Astrocyte (in vitro differentiated cells and primary cell): ENCODE data around the gene SGSM2. TPM values are rescaled to one million over a fixed set of nuclear protein-coding genes. Genes with fewer than 3 reads are reported as not detected.

ENCODE experiments used
- DNase-seq: peaks from one replicate; pipeline ENCODE4 v3.0.0-alpha.2; 2010; ENCODE audit warnings: low read depth
- FAIRE-seq: peaks from 2 replicates; lab custom pipeline; 2011; peaks lifted over from hg19 to GRCh38; lab: Jason Lieb, UNC
- H2AFZ ChIP-seq: 2 replicates; pipeline ENCODE4 v1.6.0; 2012; ENCODE audit warnings: low read depth, low read length, inconsistent platforms
- H3K27ac ChIP-seq: 2 replicates; pipeline ENCODE4 v1.5.1; 2011; ENCODE audit warnings: low read depth, low read length, inconsistent platforms
- H3K27me3 ChIP-seq: 2 replicates; pipeline ENCODE4 v1.6.0; 2011; ENCODE audit warnings: low read length, inconsistent platforms; ENCODE audit not compliant: insufficient read depth
- H3K36me3 ChIP-seq: 2 replicates; pipeline ENCODE4 v1.5.1; 2011; ENCODE audit warnings: low read length, inconsistent platforms; ENCODE audit not compliant: insufficient read depth
- H3K4me1 ChIP-seq: 2 replicates; pipeline ENCODE4 v1.5.1; 2011; ENCODE audit warnings: low read length, inconsistent platforms; ENCODE audit not compliant: insufficient read depth
- H3K4me2 ChIP-seq: 2 replicates; pipeline ENCODE4 v1.6.0; 2012; ENCODE audit warnings: low read length, inconsistent platforms
- H3K4me3 ChIP-seq: 2 replicates; pipeline ENCODE4 v1.5.1; 2011; ENCODE audit warnings: low read depth, mild to moderate bottlenecking, low read length, inconsistent platforms; ENCODE audit not compliant: insufficient read depth
- H3K79me2 ChIP-seq: 2 replicates; pipeline ENCODE4 v1.6.0; 2012; ENCODE audit warnings: mild to moderate bottlenecking, low read length, inconsistent platforms; ENCODE audit not compliant: insufficient read depth
- H3K9ac ChIP-seq: 2 replicates; pipeline ENCODE4 v1.6.0; 2012; ENCODE audit warnings: mild to moderate bottlenecking, low read length, inconsistent platforms
- H3K9me3 ChIP-seq: 2 replicates; pipeline ENCODE4 v1.5.1; 2012; ENCODE audit warnings: low read depth, mild to moderate bottlenecking, low read length, inconsistent platforms; ENCODE audit not compliant: insufficient read depth
- H4K20me1 ChIP-seq: 2 replicates; pipeline ENCODE4 v1.6.0; 2012; ENCODE audit warnings: low read length, inconsistent platforms; ENCODE audit not compliant: insufficient read depth
- H3K27ac Mint-ChIP-seq: one replicate; pipeline ENCODE4 v1.8.0; 2021; ENCODE audit warnings: mild to moderate bottlenecking, mixed read lengths; ENCODE audit not compliant: unreplicated experiment
- H3K27me3 Mint-ChIP-seq: one replicate; pipeline ENCODE4 v1.8.0; 2021; ENCODE audit warnings: low read depth, mixed read lengths; ENCODE audit not compliant: unreplicated experiment
- H3K36me3 Mint-ChIP-seq: one replicate; pipeline ENCODE4 v1.8.0; 2021; ENCODE audit warnings: low read depth, mixed read lengths; ENCODE audit not compliant: unreplicated experiment
- H3K4me1 Mint-ChIP-seq: one replicate; pipeline ENCODE4 v1.8.0; 2021; ENCODE audit warnings: low read depth, mixed read lengths; ENCODE audit not compliant: unreplicated experiment
- H3K4me3 Mint-ChIP-seq: one replicate; pipeline ENCODE4 v1.8.0; 2021; ENCODE audit warnings: mild to moderate bottlenecking, moderate library complexity, mixed read lengths; ENCODE audit not compliant: unreplicated experiment
- H3K9me3 Mint-ChIP-seq: one replicate; pipeline ENCODE4 v1.8.0; 2021; ENCODE audit warnings: mild to moderate bottlenecking, mixed read lengths; ENCODE audit not compliant: unreplicated experiment
- EZH2 ChIP-seq: IDR thresholded peaks from 2 replicates; pipeline ENCODE4 v1.6.1; 2012; ENCODE audit warnings: mild to moderate bottlenecking, low read length, inconsistent platforms; ENCODE audit not compliant: insufficient read depth
- total RNA-seq: library from RNA; stranded (reverse); gene quantifications from 2 replicates; pipeline ENCODE4 v1.2.1, GENCODE V29; 2021
- TF ChIP-seq, protein P1 (sequence below): IDR thresholded peaks from 2 replicates; pipeline ENCODE4 v1.5.1; 2011; ENCODE audit warnings: low read depth, mild to moderate bottlenecking, inconsistent platforms, low read length, moderate library complexity; ENCODE audit not compliant: insufficient read depth

SGSM2 gene
- total RNA-seq, 1 donor from 2014 or later, result 62.1 TPM

DNA sequence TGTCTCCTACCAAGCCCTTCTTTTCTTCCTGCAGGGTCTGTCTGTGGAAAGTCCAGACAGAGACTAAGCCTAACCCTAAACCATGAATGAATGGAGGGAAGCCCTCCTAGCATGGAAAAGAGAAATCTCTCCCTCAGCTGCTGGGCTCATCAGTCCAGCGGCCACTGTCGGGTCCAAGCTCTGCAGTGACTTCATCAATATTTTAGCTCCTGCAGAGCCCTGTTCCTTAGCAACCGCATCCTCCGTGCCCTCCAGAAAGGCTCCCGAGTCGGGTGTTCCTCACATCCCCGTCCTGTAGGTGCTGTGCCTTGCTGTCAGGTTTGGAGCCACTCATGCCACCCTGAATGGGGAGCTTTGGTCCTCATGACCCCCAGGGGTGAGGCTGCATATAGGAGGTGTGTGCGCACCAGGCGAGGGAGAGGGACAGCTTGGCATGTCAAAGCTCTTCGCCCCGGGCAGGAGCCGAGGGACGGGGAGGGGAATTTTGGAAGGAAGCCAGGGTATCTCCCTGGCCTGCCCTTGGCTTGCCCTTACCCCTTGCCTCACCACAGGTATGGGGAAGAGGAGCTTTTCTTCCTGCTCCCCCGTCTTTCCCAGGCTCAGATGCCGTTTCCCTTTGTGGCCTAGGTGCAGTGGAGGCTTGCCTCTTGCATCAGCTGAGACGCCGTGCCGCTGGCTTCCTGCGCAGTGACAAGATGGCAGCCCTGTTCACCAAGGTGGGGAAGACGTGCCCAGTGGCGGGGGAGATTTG, 23.9 kb downstream of the SGSM2 start:
- H3K27ac Mint-ChIP-seq, result no peak overlapping the region
- H3K4me3 ChIP-seq, result no peak overlapping the region
- no peak overlapping the region for H3K4me3 Mint-ChIP-seq
- H3K9me3 Mint-ChIP-seq, result no peaks in the 10 kb centered on the region
- H3K9me3 ChIP-seq, result no peaks in the 10 kb centered on the region
- H2AFZ ChIP-seq, result no peak overlapping the region
- DNase-seq (no peak), FAIRE-seq (no peak)
- no peaks in the 10 kb centered on the region for H3K27me3 Mint-ChIP-seq
- no peaks in the 10 kb centered on the region for H3K27me3 ChIP-seq
- TF ChIP-seq EZH2, result no peak
- TF ChIP-seq, protein P1, sequence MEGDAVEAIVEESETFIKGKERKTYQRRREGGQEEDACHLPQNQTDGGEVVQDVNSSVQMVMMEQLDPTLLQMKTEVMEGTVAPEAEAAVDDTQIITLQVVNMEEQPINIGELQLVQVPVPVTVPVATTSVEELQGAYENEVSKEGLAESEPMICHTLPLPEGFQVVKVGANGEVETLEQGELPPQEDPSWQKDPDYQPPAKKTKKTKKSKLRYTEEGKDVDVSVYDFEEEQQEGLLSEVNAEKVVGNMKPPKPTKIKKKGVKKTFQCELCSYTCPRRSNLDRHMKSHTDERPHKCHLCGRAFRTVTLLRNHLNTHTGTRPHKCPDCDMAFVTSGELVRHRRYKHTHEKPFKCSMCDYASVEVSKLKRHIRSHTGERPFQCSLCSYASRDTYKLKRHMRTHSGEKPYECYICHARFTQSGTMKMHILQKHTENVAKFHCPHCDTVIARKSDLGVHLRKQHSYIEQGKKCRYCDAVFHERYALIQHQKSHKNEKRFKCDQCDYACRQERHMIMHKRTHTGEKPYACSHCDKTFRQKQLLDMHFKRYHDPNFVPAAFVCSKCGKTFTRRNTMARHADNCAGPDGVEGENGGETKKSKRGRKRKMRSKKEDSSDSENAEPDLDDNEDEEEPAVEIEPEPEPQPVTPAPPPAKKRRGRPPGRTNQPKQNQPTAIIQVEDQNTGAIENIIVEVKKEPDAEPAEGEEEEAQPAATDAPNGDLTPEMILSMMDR, result no peak
- H3K4me1 Mint-ChIP-seq, result peaks cover 9% of the 10 kb centered on the region
- peaks cover 3% of the 10 kb centered on the region for H3K79me2 ChIP-seq
- H3K36me3 Mint-ChIP-seq, result peaks cover 15% of the 10 kb centered on the region
- peaks cover 55% of the 10 kb centered on the region for H4K20me1 ChIP-seq
- no peak overlapping the region for H3K9ac ChIP-seq
- H3K36me3 ChIP-seq, result no peaks in the 10 kb centered on the region
- H3K4me1 ChIP-seq, result peaks cover 19% of the 10 kb centered on the region
- H3K27ac ChIP-seq, result no peak overlapping the region
- H3K4me2 ChIP-seq, result no peak overlapping the region

DNA sequence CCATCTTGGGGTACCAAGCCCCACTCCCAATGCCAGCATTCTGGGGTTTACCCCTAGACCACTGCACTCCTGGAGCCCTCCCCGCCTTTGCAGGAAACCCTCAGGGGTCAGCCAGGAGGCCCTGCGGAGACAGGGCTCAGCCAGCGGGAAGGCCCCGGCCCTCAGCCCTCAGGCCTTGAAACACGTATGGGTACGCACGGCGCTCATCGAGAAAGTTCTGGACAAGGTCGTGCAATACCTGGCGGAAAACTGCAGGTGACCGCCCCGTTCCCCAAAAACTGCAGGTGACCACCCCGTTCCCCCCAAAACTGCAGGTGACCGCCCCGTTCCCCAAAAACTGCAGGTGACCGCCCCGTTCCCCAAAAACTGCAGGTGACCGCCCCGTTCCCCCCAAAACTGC, 24.7 kb downstream of the SGSM2 start:
- no peak overlapping the region for H3K27ac Mint-ChIP-seq
- peaks cover 20% of the 10 kb centered on the region for H3K36me3 Mint-ChIP-seq
- peaks cover 9% of the 10 kb centered on the region for H3K4me1 Mint-ChIP-seq
- peaks cover 19% of the 10 kb centered on the region for H3K4me1 ChIP-seq
- FAIRE-seq, result no peak
- no peak overlapping the region for H3K4me3 ChIP-seq
- TF ChIP-seq EZH2, result no peak
- TF ChIP-seq, protein P1, result no peak
- H3K9ac ChIP-seq, result no peak overlapping the region
- DNase-seq, result no peak
- H3K27me3 Mint-ChIP-seq, result no peaks in the 10 kb centered on the region
- H3K27ac ChIP-seq, result no peak overlapping the region
- H3K27me3 ChIP-seq, result no peaks in the 10 kb centered on the region
- H2AFZ ChIP-seq, result no peak overlapping the region
- H3K9me3 ChIP-seq, result no peaks in the 10 kb centered on the region
- no peaks in the 10 kb centered on the region for H3K9me3 Mint-ChIP-seq
- no peak overlapping the region for H3K4me3 Mint-ChIP-seq
- peaks cover 59% of the 10 kb centered on the region for H4K20me1 ChIP-seq
- H3K79me2 ChIP-seq, result peaks cover under 1% of the 10 kb centered on the region
- no peak overlapping the region for H3K4me2 ChIP-seq
- no peaks in the 10 kb centered on the region for H3K36me3 ChIP-seq

DNA sequence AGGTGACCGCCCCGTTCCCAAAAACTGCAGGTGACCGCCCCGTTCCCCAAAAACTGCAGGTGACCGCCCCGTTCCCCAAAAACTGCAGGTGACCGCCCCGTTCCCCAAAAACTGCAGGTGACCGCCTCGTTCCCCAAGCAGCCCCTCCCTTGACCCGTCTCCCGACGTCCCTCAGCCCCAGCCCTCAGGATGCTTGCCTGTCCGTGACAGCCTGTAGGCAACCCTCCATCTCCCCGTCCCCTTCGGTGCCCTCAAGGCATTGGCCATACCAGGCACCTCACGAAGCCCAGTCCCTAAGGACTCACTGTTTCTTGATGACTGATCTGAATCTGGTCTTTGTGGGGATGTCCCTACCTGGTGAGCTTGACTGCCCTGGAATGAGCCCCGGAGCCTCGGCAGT, 25.1 kb downstream of the SGSM2 start:
- Mint-ChIP-seq H3K27me3 (no peaks in the 10 kb centered on the region), H3K27ac (no peak overlapping the region), H3K4me3 (no peak overlapping the region), H3K9me3 (no peaks in the 10 kb centered on the region), H3K4me1 (peaks cover 9% of the 10 kb centered on the region), H3K36me3 (peaks cover 21% of the 10 kb centered on the region)
- TF ChIP-seq, protein P1, result no peak
- no peak for TF ChIP-seq EZH2
- H3K4me1 ChIP-seq, result peaks cover 19% of the 10 kb centered on the region
- no peaks in the 10 kb centered on the region for H3K79me2 ChIP-seq
- no peak overlapping the region for H2AFZ ChIP-seq
- peaks cover 58% of the 10 kb centered on the region for H4K20me1 ChIP-seq
- H3K4me3 ChIP-seq, result no peak overlapping the region
- FAIRE-seq, result no peak
- no peaks in the 10 kb centered on the region for H3K36me3 ChIP-seq
- H3K9ac ChIP-seq, result no peak overlapping the region
- no peaks in the 10 kb centered on the region for H3K9me3 ChIP-seq
- DNase-seq, result no peak
- no peaks in the 10 kb centered on the region for H3K27me3 ChIP-seq
- H3K4me2 ChIP-seq, result no peak overlapping the region
- no peak overlapping the region for H3K27ac ChIP-seq
